ENCODE measurements around the gene GNB3.

DNA sequence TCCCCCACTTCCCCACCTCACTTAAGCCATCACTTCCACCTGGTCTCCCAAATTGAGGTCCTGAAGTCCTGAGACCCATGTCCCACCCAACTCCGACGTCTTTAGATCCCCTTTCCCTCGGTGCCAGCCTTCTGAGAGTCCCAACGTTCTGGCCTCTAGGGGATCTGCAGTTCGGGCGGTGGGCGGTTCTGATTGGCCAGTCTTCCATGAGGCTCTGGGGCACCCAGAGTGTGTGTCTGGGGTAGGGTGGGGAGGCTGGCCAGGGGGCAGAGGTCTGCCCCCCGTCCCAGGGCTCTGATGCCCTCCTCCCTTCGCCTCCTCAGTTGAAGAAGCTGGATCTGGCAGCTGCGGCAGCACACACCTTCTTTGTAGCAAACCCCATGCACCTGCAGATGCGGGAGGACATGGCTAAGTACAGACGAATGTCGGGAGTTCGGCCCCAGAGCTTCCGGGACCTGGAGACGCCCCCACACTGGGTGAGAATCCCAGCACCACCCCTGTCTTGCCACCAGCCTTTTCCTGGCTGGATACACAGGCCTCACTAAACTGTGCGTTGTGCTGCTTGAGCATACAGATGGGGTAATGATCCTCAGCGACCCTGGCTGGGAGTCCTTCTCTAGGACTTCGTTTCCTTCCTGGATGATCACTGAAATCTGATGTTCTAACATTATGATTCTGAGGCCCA lies 11.0 kb upstream of the GNB3 start:
- TF ChIP-seq, protein P1, sequence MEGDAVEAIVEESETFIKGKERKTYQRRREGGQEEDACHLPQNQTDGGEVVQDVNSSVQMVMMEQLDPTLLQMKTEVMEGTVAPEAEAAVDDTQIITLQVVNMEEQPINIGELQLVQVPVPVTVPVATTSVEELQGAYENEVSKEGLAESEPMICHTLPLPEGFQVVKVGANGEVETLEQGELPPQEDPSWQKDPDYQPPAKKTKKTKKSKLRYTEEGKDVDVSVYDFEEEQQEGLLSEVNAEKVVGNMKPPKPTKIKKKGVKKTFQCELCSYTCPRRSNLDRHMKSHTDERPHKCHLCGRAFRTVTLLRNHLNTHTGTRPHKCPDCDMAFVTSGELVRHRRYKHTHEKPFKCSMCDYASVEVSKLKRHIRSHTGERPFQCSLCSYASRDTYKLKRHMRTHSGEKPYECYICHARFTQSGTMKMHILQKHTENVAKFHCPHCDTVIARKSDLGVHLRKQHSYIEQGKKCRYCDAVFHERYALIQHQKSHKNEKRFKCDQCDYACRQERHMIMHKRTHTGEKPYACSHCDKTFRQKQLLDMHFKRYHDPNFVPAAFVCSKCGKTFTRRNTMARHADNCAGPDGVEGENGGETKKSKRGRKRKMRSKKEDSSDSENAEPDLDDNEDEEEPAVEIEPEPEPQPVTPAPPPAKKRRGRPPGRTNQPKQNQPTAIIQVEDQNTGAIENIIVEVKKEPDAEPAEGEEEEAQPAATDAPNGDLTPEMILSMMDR (IDR thresholded peaks at IDR 0.05; ENCODE audit: insufficient read depth, low read depth, low read length): peak; percentile 12
- TF ChIP-seq EZH2 (IDR thresholded peaks at IDR 0.05; ENCODE audit: insufficient read depth, low read length): no peak

Measured in astrocyte (in vitro differentiated cells and primary cell).